HuH-7.5 (cell line): ENCODE results near the gene SEMA7A.
A peak's percentile ranks its signal among the peaks of the same experiment; 100 is the strongest.
"Not testable (repeated sequence)": the region's sequence is repeated elsewhere in the genome, so short reads cannot be mapped to it uniquely, and the experiment has no call there.

Source experiments
- DNase-seq: peaks from one replicate; pipeline ENCODE4 v3.0.0; 2011; ENCODE audit warnings: low spot score

SEMA7A gene, protein sequence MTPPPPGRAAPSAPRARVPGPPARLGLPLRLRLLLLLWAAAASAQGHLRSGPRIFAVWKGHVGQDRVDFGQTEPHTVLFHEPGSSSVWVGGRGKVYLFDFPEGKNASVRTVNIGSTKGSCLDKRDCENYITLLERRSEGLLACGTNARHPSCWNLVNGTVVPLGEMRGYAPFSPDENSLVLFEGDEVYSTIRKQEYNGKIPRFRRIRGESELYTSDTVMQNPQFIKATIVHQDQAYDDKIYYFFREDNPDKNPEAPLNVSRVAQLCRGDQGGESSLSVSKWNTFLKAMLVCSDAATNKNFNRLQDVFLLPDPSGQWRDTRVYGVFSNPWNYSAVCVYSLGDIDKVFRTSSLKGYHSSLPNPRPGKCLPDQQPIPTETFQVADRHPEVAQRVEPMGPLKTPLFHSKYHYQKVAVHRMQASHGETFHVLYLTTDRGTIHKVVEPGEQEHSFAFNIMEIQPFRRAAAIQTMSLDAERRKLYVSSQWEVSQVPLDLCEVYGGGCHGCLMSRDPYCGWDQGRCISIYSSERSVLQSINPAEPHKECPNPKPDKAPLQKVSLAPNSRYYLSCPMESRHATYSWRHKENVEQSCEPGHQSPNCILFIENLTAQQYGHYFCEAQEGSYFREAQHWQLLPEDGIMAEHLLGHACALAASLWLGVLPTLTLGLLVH

GRCh38 chr15:74433592-74434262 is at the start of gene SEMA7A:
SEMA7A (minus strand) TSS chr15:74433958; CDS start chr15:74433918, 40 bp downstream.
- no peak for DNase-seq

DNA sequence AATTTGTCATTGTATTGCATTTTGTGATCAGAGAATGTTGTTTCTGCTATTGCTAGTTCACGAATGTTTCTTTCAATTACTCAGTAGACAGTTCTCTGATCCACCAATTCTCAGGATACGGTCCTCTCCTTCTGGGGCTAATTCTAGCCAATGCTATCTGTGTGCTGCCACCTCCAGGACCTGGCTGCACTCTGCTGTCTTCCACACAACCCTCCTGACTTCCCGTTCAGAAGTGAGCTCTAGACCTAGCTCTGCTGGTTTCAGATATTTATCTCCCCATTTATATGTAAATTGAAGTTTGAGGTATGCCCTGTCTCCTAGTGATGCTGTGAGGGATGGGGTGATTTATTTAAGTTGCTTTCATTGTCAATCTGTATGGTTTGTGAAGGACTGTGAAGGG is 48.9 kb upstream of the SEMA7A start:
- DNase-seq: no peak

DNA sequence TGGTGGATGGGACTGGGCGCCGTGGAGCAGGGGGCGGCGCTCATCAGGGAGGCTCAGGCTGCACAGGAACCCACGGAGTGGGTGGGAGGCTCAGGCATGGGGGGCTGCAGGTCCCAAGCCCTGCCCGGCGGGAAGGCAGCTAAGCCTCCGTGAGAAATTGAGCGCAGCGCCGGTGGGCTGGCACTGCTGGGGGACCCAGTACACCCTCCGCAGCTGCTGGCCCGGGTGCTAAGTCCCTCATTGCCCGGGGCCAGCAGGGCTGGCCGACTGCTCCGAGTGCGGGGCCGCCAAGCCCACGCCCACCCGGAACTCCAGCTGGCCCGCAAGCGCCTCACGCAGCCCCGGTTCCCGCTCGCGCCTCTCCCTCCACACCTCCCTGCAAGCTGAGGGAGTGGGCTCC is 46.6 kb upstream of the SEMA7A start:
- not testable (repeated sequence) for DNase-seq

DNA sequence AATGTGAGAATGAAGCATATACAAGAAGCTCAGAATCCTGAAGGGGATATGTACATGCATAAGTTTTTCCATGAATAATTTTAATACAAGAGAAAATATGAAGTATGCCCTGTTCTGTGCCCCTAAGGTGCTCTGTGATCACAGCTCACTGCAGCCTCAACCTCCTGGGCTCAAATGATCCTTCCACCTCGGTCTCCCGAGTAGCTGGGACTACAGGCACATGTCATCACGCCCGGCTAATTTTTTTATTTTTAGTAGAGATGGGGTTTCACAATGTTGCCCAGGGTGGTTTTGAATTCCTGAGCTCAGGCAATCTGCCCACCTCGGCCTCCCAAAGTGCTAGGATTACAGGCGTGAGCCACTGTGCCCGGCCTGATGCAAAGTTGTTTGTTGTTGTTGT is 37.9 kb upstream of the SEMA7A start:
- not testable (repeated sequence) for DNase-seq

GRCh38 chr15:74470631-74471395 is 37.1 kb upstream of the SEMA7A start:
- no peak for DNase-seq

- DNase-seq: no peak
These were observed 34.7 kb upstream of the SEMA7A start for GRCh38 chr15:74468341-74469032.

DNA sequence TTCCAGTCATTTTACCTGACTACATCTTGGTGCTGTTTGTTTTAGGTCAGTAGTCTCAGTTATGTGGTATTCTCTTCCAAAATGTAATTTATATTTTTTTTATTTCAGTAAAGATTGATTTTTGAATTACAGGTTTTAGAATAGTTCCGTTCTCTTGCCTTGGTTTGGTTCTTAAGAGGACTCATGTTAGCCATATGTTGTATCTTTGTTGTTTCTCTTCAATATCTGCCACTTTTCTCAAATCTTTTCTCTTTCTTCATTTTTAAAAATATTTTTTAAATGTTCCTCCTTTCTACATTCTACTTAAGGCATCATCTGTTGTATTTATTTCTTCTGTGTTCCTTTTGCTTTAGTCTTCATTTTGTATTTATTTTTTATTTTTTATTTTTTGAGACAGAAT is 32.8 kb upstream of the SEMA7A start:
- DNase-seq: no peak

GRCh38 chr15:74464897-74465296 is 31.1 kb upstream of the SEMA7A start:
- no peak for DNase-seq

GRCh38 chr15:74464216-74464615 is 30.5 kb upstream of the SEMA7A start:
- DNase-seq: no peak

GRCh38 chr15:74463634-74464033 is 29.9 kb upstream of the SEMA7A start:
- DNase-seq: no peak

DNA sequence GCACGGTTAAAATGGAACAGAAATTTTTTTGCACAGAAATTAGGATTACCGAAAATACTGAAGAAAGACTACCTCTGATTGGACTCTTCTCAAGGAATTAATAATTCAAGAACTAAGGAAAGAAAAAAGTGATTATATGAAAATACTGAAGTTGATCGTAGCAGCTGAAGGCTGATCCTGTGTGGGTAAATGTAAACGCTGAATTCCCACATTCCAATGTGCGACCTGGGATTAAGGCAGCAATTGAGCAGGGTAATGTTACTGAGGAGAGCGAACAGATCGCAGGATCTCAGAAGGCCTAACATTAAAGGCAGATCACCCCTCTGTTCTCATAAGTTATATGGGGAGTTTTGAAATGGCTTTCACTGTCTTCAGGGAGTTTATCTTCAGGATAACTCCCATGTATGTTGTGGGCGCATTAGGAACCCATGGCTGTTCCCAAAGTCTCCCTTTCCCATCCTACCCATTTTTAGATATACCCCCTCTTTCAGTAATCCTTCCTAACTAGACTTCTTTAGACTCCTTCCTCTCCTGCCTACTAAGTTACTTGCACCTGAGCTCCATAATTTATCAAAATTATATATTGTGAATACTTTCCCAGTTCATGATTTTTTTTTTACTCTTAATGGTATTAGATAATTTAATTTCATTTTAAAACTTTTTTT is 28.2 kb upstream of the SEMA7A start:
- no peak for DNase-seq

DNA sequence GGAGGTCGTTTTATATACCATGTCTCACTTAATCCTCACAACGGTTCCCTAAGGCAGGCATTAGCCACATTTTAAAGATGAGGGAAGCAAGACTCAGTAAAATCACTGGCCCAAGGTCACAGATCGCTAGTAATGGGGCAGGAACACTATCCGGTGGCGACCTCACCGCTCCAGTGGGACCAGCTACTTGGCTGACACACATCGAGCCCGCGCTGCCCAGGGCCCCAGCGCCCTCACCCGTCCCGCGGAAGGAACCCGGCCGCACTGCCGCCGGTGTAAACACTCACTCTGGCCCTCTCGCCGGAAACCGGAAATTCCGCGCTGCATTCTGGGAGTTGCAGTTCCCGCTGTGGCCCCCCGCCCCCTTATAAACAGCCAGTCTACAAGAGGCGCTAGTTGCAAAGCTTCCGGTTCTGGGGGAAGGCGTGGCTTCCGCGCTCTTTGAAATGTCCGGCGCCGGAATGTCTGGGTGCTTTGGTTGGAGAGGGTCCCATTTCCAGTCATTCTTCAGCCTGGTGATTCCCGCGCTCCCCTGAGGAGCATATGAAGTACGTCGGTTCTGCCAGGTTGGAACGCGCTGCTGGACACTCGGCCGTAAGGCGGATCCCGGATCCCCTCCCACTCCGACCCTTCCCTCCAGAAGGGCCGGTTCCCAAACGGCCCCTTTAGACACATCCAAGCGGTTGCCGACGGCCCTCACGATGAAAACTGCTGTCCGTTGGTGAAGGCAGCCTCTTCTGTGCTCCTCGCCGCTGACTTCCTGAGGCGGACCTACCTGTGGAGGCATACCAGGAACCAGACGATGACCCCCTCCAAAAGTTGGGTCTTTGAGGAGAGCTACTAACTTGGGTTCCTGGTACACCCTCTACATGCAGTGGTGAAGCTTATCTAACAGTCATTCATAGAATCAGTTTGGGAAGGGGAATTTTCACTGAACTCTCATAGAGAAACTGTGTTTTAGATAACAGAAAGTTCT is 27.4 kb upstream of the SEMA7A start, which contains the start of gene UBL7:
Gene UBL7 (minus strand): TSS at position 290 of the 976 bp plus-strand sequence. CDS start 2,293 bp downstream, outside the sequence.
- DNase-seq: peak; percentile 89

DNA sequence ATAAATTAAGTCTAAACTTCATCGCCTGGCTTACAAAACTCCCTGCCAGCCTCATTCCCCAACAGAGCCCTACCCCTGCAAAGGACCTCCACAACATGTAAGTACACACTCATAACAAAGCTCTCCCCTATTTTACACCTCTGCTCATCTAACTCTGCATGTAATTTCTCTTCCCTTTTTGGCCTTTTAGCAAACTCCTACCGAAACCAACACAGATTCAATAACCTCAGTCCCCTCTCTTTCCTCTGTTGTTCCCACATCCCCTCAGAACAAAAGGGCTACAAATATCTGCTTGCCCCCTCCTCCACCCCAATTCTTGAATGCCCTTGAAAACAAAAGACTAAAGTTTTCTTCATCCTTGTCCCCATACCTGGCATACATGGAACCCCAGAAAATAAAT is 26.5 kb upstream of the SEMA7A start:
- DNase-seq: no peak

DNA sequence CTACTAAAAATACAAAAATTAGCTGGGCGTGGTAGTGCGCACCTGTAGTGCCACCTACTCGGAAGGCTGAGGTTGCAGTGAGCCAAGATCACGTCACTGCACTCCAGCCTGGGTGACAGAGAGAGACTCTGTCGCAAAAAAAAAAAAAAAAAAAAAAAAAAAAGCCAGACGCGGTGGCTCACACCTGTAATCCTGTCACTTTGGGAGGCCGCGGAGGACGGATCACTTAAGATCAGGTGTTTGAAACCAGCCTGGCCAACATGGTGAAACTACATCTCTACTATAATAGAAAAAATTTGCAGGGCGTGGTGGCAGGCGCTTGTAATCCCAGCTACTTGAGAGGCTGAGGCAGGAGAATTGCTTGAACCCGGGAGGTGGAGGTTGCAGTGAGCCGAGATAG is 26.0 kb upstream of the SEMA7A start:
- not testable (repeated sequence) for DNase-seq

DNA sequence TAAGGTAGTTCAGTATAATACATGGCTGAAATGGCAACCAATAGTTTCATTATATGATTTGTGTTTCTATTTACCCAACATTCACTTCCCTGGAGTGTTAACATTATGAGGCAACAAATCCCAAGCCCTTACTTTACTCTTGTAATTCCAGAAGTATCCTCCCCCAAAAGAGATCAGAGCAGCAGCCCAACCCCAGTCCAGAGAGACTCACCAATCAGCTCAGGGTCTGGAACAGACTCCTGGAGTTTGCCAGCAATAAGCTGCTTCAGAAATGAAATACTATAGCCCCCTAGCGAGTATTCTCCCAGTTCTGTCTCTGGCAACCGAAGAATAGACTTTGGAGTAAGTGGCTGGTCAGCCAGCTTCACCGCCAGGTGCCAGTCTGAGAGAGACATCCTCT is 24.7 kb upstream of the SEMA7A start:
- DNase-seq: no peak

DNA sequence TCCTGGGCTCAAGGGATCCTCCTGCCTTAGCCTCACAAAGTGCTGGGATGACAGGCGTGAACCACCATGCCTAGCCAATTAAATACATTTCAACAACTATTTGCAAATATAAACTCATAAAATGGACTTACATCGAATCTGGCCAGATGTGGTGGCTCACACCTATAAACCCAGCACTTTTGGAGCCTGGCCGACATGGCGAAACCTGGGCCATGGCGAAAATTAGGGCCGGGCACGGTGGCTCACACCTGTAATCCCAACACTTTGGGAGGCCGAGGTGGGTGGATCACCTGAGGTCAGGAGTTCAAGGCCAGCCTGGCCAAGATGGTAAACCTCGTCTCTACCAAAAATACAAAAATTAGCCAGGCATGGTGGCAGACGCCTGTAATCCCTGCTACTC is 23.3 kb upstream of the SEMA7A start:
- not testable (repeated sequence) for DNase-seq

DNA sequence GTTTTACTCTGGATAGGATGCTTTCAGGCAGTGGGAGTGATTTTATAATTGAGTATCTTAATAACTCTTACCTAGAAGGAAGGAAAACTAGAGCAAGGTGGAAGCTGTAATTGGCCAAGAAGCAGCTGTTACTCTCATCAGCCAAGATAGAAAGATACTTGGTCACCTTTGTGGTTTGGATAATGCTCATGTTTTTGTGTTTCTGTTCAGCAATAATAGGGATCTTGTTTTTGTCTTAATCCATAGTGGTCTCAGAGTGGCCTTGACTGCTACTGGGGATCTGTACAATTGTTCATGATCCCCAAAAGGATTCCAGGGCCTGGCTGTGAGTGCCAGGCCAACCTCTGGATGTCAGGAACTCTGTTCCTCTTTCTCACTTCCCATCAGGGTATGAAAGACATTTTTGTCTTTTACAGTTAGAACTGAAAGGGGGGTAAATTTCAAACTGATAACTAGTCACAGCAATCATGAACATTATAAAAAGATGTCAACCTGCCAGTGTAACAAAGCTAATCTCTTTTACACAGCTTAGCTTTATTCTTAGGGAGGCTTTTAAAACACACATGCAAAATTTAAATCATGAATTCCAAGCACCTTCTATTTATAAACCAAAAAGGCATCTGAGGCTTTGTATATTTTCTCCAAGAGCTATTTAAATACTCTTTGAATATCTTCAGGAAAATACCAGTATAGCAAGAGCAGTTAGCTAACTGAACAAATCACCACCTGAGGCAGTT is 21.2 kb upstream of the SEMA7A start:
- no peak for DNase-seq

DNA sequence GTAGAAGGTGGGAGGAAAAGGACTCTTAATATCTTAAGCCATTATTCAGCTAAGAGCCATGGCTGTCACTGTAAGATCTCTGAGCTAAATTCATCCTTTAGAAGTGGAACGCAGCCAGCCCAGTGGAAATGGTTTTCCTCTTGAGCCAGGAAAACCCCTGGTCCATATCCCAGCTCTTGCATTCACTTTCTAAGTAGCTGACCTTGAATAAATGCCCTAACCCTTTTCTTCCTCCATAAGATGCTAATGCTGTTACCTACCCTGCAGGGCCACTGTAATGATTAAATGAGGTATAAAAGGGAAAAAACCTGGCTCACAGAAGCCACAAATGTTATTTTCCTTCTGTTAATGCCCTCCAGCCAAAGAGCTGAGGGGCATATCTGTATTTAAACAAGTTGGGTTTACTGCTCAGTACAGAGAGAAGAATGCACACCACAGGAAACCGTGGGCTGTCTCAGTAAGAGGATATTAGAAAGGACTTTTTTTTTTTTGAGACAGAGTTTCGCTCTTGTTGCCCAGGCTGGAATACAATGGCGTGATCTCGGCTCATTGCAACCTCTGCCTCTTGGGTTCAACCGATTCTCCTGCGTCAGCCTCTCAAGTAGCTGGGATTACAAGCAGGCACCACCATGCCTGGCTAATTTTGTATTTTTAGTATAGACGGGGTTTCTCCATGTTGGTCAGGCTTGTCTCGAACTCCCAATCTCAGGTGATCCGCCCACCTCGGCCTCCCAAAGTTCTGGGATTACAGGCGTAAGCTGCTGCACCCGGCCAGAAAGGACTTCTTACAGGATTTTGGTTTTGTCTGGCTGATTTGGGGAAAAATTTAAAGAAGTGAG is 20.4 kb upstream of the SEMA7A start:
- DNase-seq: no peak
